A549 (cell line): ENCODE results near the gene FCRL3. TPM values are rescaled to one million over a fixed set of nuclear protein-coding genes. Genes with fewer than 3 reads are reported as not detected.

Experiments
- ATAC-seq, 2 experiments: fragments of 200-7000 bp in 1 of 2; fragments of >200 bp in 1 of 2; cut with Nextera tagmentation in 1 of 2; cut with Tn5 transposase in 1 of 2; 3 replicates each; pipeline versions ENCODE4 v1.8.0 to v1.9.1; 2018 to 2020; ENCODE audit warnings: mild to moderate bottlenecking in 1 of 2, moderate library complexity in 1 of 2
- CTCF ChIA-PET: fragments of 300-600 bp; sonication (Branson Sonifier 250); formaldehyde crosslinking; extraction: SDS; loops from one replicate; lab custom pipeline; 2021; ENCODE audit warnings: antibody characterized with exemption, inconsistent platforms; lab: Yijun Ruan, JAX
- POLR2A ChIA-PET: fragments of 350-600 bp; formaldehyde crosslinking; extraction: SDS; loops from one replicate; lab custom pipeline; 2021; ENCODE audit warnings: antibody characterized with exemption, inconsistent platforms; lab: Yijun Ruan, JAX
- DNase-seq, 2 experiments: peaks; one replicate each; pipeline versions ENCODE4 v3.0.0 to v3.0.0-alpha.2; 2011 to 2016; ENCODE audit warnings: low read depth in 1 of 2, low spot score in 1 of 2
- FAIRE-seq: peaks from 2 replicates; lab custom pipeline; 2011; peaks lifted over from hg19 to GRCh38; lab: Jason Lieb, UNC
- H3K27ac ChIP-seq, 2 experiments: fragments of >200 bp; sonication (Bioruptor Twin); formaldehyde crosslinking; 3 replicates each; pipeline ENCODE4 v1.5.1; 2016 to 2017
- H3K4me1 ChIP-seq: fragments of >200 bp; sonication (Bioruptor Twin); formaldehyde crosslinking; 3 replicates; pipeline ENCODE4 v1.6.1; 2016
- H3K4me2 ChIP-seq: fragments of >200 bp; sonication (Bioruptor Twin); formaldehyde crosslinking; 3 replicates; pipeline ENCODE4 v1.6.1; 2016
- H3K4me3 ChIP-seq: fragments of >200 bp; sonication (Bioruptor Twin); formaldehyde crosslinking; 3 replicates; pipeline ENCODE4 v1.5.1; 2016
- H3K9me3 ChIP-seq: fragments of >200 bp; sonication (Bioruptor Twin); formaldehyde crosslinking; 3 replicates; pipeline ENCODE4 v1.6.1; 2016
- BHLHE40 ChIP-seq: IDR thresholded peaks from 2 replicates; pipeline ENCODE4 v1.6.1; 2012; ENCODE audit warnings: low read depth, low read length, inconsistent platforms
- CHD2 ChIP-seq: fragments of 150-350 bp; IDR thresholded peaks from 2 replicates; pipeline ENCODE4 v1.6.1; 2014; ENCODE audit warnings: low read length; ENCODE audit not compliant: partially characterized antibody
- CHD4 ChIP-seq: fragments of 200-600 bp; sonication (generic); IDR thresholded peaks from 2 replicates; pipeline ENCODE4 v1.6.1; 2016; ENCODE audit warnings: antibody characterized with exemption, mild to moderate bottlenecking, borderline replicate concordance
- ESRRA ChIP-seq: fragments of 150-350 bp; IDR thresholded peaks from 2 replicates; pipeline ENCODE4 v1.6.1; 2014; ENCODE audit warnings: mild to moderate bottlenecking, low read length, borderline replicate concordance
- HEYL ChIP-seq: fragments of 250-450 bp; sonication (Bioruptor Pico); IDR thresholded peaks from 2 replicates; pipeline ENCODE4 v1.8.0; 2021; ENCODE audit warnings: mild to moderate bottlenecking, moderate library complexity
- HOXB13 ChIP-seq: fragments of 250-450 bp; sonication (Bioruptor Pico); IDR thresholded peaks from 2 replicates; pipeline ENCODE4 v1.5.0; 2020; ENCODE audit warnings: low read depth, mild to moderate bottlenecking, moderate library complexity
- KDM1A ChIP-seq: fragments of 200-600 bp; sonication (generic); IDR thresholded peaks from 2 replicates; pipeline ENCODE4 v1.6.1; 2016; ENCODE audit warnings: low read depth, mild to moderate bottlenecking
- KDM5A ChIP-seq: fragments of 200-600 bp; sonication (generic); IDR thresholded peaks from 2 replicates; pipeline ENCODE4 v1.6.1; 2016; ENCODE audit warnings: antibody characterized with exemption, mild to moderate bottlenecking
- MYC ChIP-seq: IDR thresholded peaks from 2 replicates; pipeline ENCODE4 v1.6.1; 2012; ENCODE audit warnings: mild to moderate bottlenecking, inconsistent platforms, low read length, improper control_type of control experiment, borderline replicate concordance
- NFE2L2 ChIP-seq: fragments of 150-350 bp; conservative IDR thresholded peaks from 2 replicates; pipeline ENCODE4 v1.6.1; 2014; ENCODE audit warnings: low read length
- POLR2A ChIP-seq: IDR thresholded peaks from 2 replicates; pipeline ENCODE4 v1.6.1; 2012; ENCODE audit warnings: mild to moderate bottlenecking, low read length
- POLR2AphosphoS2 ChIP-seq: conservative IDR thresholded peaks from 2 replicates; pipeline ENCODE4 v1.6.1; 2012; ENCODE audit warnings: low read length, improper control_type of control experiment, inconsistent platforms
- RCOR1 ChIP-seq: fragments of 150-350 bp; IDR thresholded peaks from 2 replicates; pipeline ENCODE4 v1.6.1; 2014; ENCODE audit warnings: antibody characterized with exemption, low read length, low read depth
- SMC3 ChIP-seq: fragments of >200 bp; sonication (Bioruptor Twin); formaldehyde crosslinking; IDR thresholded peaks from 3 replicates; pipeline ENCODE4 v1.6.1; 2018; ENCODE audit warnings: inconsistent platforms
- SREBF2 ChIP-seq: fragments of 450-650 bp; IDR thresholded peaks from 2 replicates; pipeline ENCODE4 v1.6.1; 2014; ENCODE audit warnings: mild to moderate bottlenecking, moderate library complexity
- ZSCAN20 ChIP-seq: fragments of 250-450 bp; sonication (Bioruptor Pico); IDR thresholded peaks from 2 replicates; pipeline ENCODE4 v1.8.0; 2022; ENCODE audit warnings: mild to moderate bottlenecking, moderate library complexity
- WGBS: methylation state at CpG from one replicate; pipeline ENCODE4 v1.1.6; 2017; ENCODE audit errors: missing lambda C conversion rate; 5-methylcytosine and 5-hydroxymethylcytosine counted together
- polyA plus RNA-seq, 4 experiments: library from polyadenylated mRNA; depleted of rRNA in 3 of 4; stranded (reverse); fragments of >200 nt; fragmentation: RNase III in 1 of 4; extraction: RNeasy Plus Mini Kit Qiagen cat#74134 plus additional on column Dnase treatment in 1 of 4; gene quantifications; 2 replicates in 3 of 4; 3 replicates in 1 of 4; pipeline ENCODE4 v1.2.3, GENCODE V29; 2011 to 2017
- TF ChIP-seq, protein P1 (sequence below): fragments of 250-450 bp; sonication (Bioruptor Pico); IDR thresholded peaks from 2 replicates; pipeline ENCODE4 v1.5.0; 2020; ENCODE audit warnings: low read depth, mild to moderate bottlenecking, moderate library complexity
- TF ChIP-seq, protein P2 (sequence below): IDR thresholded peaks from 2 replicates; pipeline ENCODE4 v1.6.1; 2012
- TF ChIP-seq, protein P3 (sequence below): fragments of 250-450 bp; sonication (Bioruptor Pico); IDR thresholded peaks from 2 replicates; pipeline ENCODE4 v1.5.0; 2021; ENCODE audit warnings: mild to moderate bottlenecking, moderate library complexity, borderline replicate concordance
- TF ChIP-seq, protein P4 (sequence below): fragments of 200-600 bp; sonication (generic); IDR thresholded peaks from 2 replicates; pipeline ENCODE4 v1.6.1; 2016; ENCODE audit warnings: antibody characterized with exemption, mild to moderate bottlenecking, moderate library complexity
- TF ChIP-seq, protein P5 (sequence below): fragments of >200 bp; sonication (Bioruptor Twin); formaldehyde crosslinking; IDR thresholded peaks from 3 replicates; pipeline ENCODE4 v1.6.1; 2016

Gene FCRL3
- polyA plus RNA-seq, 2 of the 4 experiments (the other 2 are of a cell fraction), result 0.01 TPM; not detected in 1

DNA sequence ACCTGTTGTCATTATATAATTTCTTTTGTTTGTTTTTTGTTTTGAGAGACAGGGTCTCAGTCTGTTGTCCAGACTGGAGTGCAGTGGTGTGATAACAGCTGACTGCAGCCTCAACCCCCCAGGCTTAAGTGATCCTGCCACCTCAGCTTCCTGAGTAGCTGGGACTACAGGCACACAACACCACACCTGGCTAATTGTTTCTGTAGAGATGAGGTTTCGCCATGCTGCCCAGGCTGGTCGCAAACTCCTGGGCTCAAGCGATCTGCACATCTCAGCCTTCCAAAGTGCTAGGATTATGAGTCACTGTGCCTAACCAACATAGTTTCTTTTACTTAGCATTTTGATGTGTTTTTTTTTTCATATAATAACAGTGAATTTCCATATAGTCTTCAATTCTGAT, 52.3 kb downstream of the FCRL3 start:
- CTCF ChIA-PET, result no interaction called here
- DNase-seq (no peak), FAIRE-seq (no peak), ATAC-seq (no peak)
- 17% methylated on average over 3 of the region's 3 CpGs for WGBS
- no peak overlapping the region for H3K4me2 ChIP-seq
- H3K27ac ChIP-seq, result no peak overlapping the region
- TF ChIP-seq KDM1A, result no peak
- H3K4me3 ChIP-seq, result no peak overlapping the region
- no peaks in the 10 kb centered on the region for H3K9me3 ChIP-seq
- POLR2A ChIA-PET, result no interaction called here
- no peaks in the 10 kb centered on the region for H3K4me1 ChIP-seq

DNA sequence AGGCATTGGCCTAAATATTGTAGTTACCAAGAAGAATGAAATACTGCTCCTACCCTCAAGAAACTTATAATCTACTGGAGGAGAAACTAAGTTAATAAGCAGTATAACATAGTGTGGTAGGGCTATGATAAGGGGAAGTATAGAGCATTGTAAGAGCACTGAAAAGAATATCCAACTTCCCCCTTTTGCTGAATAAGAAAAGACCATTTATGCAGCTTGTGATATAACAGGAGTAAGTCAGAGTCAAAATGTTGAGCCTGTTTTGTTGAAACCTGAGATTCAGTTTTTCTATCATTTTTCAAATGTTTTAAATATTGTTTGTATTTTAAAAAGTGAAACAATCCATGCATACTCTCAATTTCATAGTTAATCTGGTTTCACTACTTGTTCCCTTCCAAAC, 54.4 kb downstream of the FCRL3 start:
- ChIA-PET POLR2A (no interaction called here), CTCF (no interaction called here)
- Histone ChIP-seq H3K27ac (no peak overlapping the region), H3K9me3 (no peaks in the 10 kb centered on the region), H3K4me3 (no peak overlapping the region), H3K4me1 (no peaks in the 10 kb centered on the region), H3K4me2 (no peak overlapping the region)
- ATAC-seq (no peak), DNase-seq (no peak), FAIRE-seq (no peak)
- TF ChIP-seq KDM5A (no peak), HEYL (no peak), ZSCAN20 (CRISPR knock-in tag) (no peak), CHD4 (no peak), SMC3 (no peak)
- TF ChIP-seq, protein P1, sequence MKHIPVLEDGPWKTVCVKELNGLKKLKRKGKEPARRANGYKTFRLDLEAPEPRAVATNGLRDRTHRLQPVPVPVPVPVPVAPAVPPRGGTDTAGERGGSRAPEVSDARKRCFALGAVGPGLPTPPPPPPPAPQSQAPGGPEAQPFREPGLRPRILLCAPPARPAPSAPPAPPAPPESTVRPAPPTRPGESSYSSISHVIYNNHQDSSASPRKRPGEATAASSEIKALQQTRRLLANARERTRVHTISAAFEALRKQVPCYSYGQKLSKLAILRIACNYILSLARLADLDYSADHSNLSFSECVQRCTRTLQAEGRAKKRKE, result no peak
- TF ChIP-seq, protein P2, sequence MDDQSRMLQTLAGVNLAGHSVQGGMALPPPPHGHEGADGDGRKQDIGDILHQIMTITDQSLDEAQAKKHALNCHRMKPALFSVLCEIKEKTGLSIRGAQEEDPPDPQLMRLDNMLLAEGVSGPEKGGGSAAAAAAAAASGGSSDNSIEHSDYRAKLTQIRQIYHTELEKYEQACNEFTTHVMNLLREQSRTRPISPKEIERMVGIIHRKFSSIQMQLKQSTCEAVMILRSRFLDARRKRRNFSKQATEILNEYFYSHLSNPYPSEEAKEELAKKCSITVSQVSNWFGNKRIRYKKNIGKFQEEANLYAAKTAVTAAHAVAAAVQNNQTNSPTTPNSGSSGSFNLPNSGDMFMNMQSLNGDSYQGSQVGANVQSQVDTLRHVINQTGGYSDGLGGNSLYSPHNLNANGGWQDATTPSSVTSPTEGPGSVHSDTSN, result no peak
- TF ChIP-seq, protein P3, sequence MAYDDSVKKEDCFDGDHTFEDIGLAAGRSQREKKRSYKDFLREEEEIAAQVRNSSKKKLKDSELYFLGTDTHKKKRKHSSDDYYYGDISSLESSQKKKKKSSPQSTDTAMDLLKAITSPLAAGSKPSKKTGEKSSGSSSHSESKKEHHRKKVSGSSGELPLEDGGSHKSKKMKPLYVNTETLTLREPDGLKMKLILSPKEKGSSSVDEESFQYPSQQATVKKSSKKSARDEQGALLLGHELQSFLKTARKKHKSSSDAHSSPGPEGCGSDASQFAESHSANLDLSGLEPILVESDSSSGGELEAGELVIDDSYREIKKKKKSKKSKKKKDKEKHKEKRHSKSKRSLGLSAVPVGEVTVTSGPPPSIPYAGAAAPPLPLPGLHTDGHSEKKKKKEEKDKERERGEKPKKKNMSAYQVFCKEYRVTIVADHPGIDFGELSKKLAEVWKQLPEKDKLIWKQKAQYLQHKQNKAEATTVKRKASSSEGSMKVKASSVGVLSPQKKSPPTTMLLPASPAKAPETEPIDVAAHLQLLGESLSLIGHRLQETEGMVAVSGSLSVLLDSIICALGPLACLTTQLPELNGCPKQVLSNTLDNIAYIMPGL, result no peak

DNA sequence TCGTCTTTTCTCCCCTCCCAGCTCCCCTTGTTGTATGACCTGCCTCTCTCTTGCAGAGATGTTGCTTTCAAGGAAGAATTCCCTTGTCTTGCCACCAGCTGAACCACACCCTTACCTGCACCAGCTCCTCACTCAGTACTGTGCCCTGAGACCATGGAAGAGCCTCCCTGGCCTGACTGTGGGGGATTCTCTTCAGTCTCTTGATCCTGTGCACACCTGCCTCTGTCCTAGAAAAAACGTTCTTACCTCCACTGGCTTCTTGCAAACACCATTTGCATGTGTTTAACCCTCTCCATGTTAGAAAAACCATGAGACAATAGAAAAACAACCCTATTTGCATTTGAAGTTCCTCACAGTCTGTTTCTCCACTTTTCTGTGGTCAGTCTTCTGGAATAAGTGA, 59.4 kb downstream of the FCRL3 start:
- H3K4me3 ChIP-seq, result no peak overlapping the region
- H3K9me3 ChIP-seq, result no peaks in the 10 kb centered on the region
- ChIA-PET POLR2A (no interaction called here), CTCF (interaction anchor here (0.9 kb wide), 1 partner anchor 61 kb away, joined by 3 read pairs; no protein-coding TSS in a partner anchor)
- DNase-seq (no peak), ATAC-seq (no peak), FAIRE-seq (no peak)
- H3K27ac ChIP-seq, result no peak overlapping the region
- no peaks in the 10 kb centered on the region for H3K4me1 ChIP-seq
- WGBS, result 0% methylated on average over 2 of the region's 2 CpGs
- H3K4me2 ChIP-seq, result no peak overlapping the region
- no peak for TF ChIP-seq HEYL
- no peak for TF ChIP-seq ESRRA
- TF ChIP-seq SREBF2, result no peak
- TF ChIP-seq, protein P2, result no peak
- TF ChIP-seq POLR2A, result no peak
- TF ChIP-seq RCOR1, result no peak
- TF ChIP-seq, protein P4, sequence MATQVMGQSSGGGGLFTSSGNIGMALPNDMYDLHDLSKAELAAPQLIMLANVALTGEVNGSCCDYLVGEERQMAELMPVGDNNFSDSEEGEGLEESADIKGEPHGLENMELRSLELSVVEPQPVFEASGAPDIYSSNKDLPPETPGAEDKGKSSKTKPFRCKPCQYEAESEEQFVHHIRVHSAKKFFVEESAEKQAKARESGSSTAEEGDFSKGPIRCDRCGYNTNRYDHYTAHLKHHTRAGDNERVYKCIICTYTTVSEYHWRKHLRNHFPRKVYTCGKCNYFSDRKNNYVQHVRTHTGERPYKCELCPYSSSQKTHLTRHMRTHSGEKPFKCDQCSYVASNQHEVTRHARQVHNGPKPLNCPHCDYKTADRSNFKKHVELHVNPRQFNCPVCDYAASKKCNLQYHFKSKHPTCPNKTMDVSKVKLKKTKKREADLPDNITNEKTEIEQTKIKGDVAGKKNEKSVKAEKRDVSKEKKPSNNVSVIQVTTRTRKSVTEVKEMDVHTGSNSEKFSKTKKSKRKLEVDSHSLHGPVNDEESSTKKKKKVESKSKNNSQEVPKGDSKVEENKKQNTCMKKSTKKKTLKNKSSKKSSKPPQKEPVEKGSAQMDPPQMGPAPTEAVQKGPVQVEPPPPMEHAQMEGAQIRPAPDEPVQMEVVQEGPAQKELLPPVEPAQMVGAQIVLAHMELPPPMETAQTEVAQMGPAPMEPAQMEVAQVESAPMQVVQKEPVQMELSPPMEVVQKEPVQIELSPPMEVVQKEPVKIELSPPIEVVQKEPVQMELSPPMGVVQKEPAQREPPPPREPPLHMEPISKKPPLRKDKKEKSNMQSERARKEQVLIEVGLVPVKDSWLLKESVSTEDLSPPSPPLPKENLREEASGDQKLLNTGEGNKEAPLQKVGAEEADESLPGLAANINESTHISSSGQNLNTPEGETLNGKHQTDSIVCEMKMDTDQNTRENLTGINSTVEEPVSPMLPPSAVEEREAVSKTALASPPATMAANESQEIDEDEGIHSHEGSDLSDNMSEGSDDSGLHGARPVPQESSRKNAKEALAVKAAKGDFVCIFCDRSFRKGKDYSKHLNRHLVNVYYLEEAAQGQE, result no peak
- TF ChIP-seq POLR2AphosphoS2, result no peak
- TF ChIP-seq, protein P1, result no peak
- no peak for TF ChIP-seq BHLHE40
- no peak for TF ChIP-seq CHD2
- TF ChIP-seq, protein P5, sequence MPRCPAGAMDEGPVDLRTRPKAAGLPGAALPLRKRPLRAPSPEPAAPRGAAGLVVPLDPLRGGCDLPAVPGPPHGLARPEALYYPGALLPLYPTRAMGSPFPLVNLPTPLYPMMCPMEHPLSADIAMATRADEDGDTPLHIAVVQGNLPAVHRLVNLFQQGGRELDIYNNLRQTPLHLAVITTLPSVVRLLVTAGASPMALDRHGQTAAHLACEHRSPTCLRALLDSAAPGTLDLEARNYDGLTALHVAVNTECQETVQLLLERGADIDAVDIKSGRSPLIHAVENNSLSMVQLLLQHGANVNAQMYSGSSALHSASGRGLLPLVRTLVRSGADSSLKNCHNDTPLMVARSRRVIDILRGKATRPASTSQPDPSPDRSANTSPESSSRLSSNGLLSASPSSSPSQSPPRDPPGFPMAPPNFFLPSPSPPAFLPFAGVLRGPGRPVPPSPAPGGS, result no peak
- TF ChIP-seq, protein P3, result no peak
- no peak for TF ChIP-seq ZSCAN20 (CRISPR knock-in tag)
- TF ChIP-seq HOXB13, result no peak
- TF ChIP-seq NFE2L2, result no peak
- TF ChIP-seq MYC, result no peak
